ENCODE results near the gene ALK. TPM values are rescaled to one million over a fixed set of nuclear protein-coding genes. Genes with fewer than 3 reads are reported as not detected.

The ALK gene
- total RNA-seq, 1 experiment from 2014 or later: 0.06 TPM

- DNase-seq (ENCODE audit: low read depth): no peak
These were observed 198.0 kb downstream of the ALK start for GRCh38 chr2:29723255-29724001.

GRCh38 chr2:29719639-29720038 is 201.7 kb downstream of the ALK start:
- DNase-seq (ENCODE audit: low read depth): no peak

GRCh38 chr2:29718076-29718686 is 203.2 kb downstream of the ALK start:
- DNase-seq (ENCODE audit: low read depth): no peak

- no peak for DNase-seq (ENCODE audit: low read depth)
These were observed 205.7 kb downstream of the ALK start for GRCh38 chr2:29715655-29716054.

GRCh38 chr2:29714333-29714732 is 207.1 kb downstream of the ALK start:
- DNase-seq (ENCODE audit: low read depth): no peak

GRCh38 chr2:29706171-29706720 is 215.1 kb downstream of the ALK start:
- DNase-seq (ENCODE audit: low read depth): peak; percentile 11

GRCh38 chr2:29705616-29706015 is 215.8 kb downstream of the ALK start:
- DNase-seq (ENCODE audit: low read depth): no peak

GRCh38 chr2:29703336-29703735 is 218.1 kb downstream of the ALK start:
- no peak for DNase-seq (ENCODE audit: low read depth)

- DNase-seq (ENCODE audit: low read depth): no peak
These were observed 219.1 kb downstream of the ALK start for GRCh38 chr2:29702276-29702675.

GRCh38 chr2:29700560-29700959 is 220.8 kb downstream of the ALK start:
- peak; percentile 89 for DNase-seq (ENCODE audit: low read depth)

- DNase-seq (ENCODE audit: low read depth): no peak
These were observed 222.3 kb downstream of the ALK start for GRCh38 chr2:29699045-29699444.

- DNase-seq (ENCODE audit: low read depth): no peak
These were observed 223.2 kb downstream of the ALK start for GRCh38 chr2:29698216-29698615.

GRCh38 chr2:29697715-29698114 is 223.7 kb downstream of the ALK start:
- no peak for DNase-seq (ENCODE audit: low read depth)

- DNase-seq (ENCODE audit: low read depth): no peak
These were observed 224.2 kb downstream of the ALK start for GRCh38 chr2:29697181-29697580.

- no peak for DNase-seq (ENCODE audit: low read depth)
These were observed 226.6 kb downstream of the ALK start for GRCh38 chr2:29694741-29695140.

- DNase-seq (ENCODE audit: low read depth): no peak
These were observed 229.9 kb downstream of the ALK start for GRCh38 chr2:29691391-29691950.

GRCh38 chr2:29689666-29690065 is 231.7 kb downstream of the ALK start:
- DNase-seq (ENCODE audit: low read depth): no peak

GRCh38 chr2:29688429-29688828 is 233.0 kb downstream of the ALK start:
- DNase-seq (ENCODE audit: low read depth): peak; percentile 44

- no peak for DNase-seq (ENCODE audit: low read depth)
These were observed 234.3 kb downstream of the ALK start for GRCh38 chr2:29687121-29687520.

GRCh38 chr2:29676886-29677453 is 244.4 kb downstream of the ALK start:
- DNase-seq (ENCODE audit: low read depth): no peak

- DNase-seq (ENCODE audit: low read depth): no peak
These were observed 256.8 kb downstream of the ALK start for GRCh38 chr2:29664578-29664977.

GRCh38 chr2:29663268-29663667 is 258.1 kb downstream of the ALK start:
- DNase-seq (ENCODE audit: low read depth): peak; percentile 36

Data from HT1080 (cell line).